Measurements from ENCODE around the gene NOTUM. TPM values are rescaled to one million over a fixed set of nuclear protein-coding genes. Genes with fewer than 3 reads are reported as not detected.

Gene NOTUM
- total and polyA plus RNA-seq, 8 donors: 0.37 to 3.8 (median 0.58) TPM; not detected in 3

- Histone ChIP-seq H3K27me3 (no peaks in the 10 kb centered on the region), H3K4me1 (peaks cover 20 to 53% (median 53%) of the 10 kb centered on the region in 4 donors), H3K4me3 (peak overlapping the region in 1 of 4 donors; percentile 3), H3K9me3 (no peaks in the 10 kb centered on the region), H3K36me3 (peaks cover 0 to 51% (median 21%) of the 10 kb centered on the region in 4 donors), H3K27ac (peak overlapping the region in 3 of 5 donors; percentile 7 to 59 (median 16))
- intact Hi-C loops (cut with DNase I; ENCODE audit: low total_unique reads): no loop called here
- peak; percentile 69 to 72 for DNase-seq
- 40 to 69% (median 52%) methylated on average over 26 to 39 of the region's 39 CpGs for WGBS, 5 donors
- TF ChIP-seq CTCF (IDR thresholded peaks at IDR 0.05): no peak
- no peak for TF ChIP-seq EP300 (IDR thresholded peaks at IDR 0.05)
- TF ChIP-seq POLR2A (IDR thresholded peaks at IDR 0.05): no peak
- TF ChIP-seq POLR2AphosphoS5 (IDR thresholded peaks at IDR 0.05): no peak
Observed at GRCh38 chr17:81994593-81995462, 33.8 kb upstream of the NOTUM start.

DNA sequence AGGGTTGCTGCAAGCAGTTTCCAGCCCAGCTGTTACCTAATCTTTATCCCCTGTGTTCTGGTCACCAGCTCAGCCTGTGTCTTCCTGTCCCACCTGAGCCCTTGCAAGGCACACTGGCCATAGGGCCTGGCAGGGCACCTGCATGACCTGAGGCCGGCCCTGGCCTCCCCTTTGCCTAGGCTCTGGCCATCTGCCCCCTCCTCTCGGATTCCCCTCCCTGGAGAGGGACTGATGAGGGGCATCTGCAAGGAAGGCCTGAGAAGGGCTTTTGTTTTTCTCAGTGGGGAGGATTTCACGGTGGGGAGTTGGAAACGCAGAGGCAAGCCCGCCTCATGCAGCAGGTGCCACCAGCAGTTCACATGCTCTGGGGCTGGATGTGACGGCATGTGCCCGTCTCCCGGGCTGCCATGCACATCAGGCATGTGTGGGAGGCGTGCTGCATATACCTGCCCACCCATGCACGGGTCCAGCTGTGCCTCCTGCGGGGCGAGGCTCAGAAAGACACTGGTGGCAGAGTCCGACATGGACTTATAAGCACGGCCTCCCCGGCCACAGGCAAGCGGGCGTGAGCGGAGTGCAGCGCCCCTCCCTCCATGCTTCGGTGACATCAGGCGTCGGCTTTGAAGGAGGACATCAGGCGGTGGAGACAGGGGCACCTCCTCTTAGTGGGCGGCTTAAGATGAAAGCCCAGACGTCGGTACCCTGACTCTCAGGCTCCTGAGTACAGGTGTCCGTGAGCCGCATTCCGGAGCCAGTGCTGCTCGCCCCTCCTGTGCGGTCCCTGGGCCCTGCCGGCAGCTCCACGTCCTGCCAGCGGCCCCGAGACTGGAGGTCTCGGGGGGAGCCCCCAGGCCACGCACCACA, 33.0 kb upstream of the NOTUM start:
- H3K27ac ChIP-seq: peak overlapping the region in 2 of 5 donors; percentile 16 to 59
- 91 to 94% (median 92%) methylated on average over 24 to 37 of the region's 37 CpGs for WGBS, 5 donors
- intact Hi-C loops (cut with DNase I; ENCODE audit: low total_unique reads): no loop called here

GRCh38 chr17:81992306-81993102, 31.5 kb upstream of the NOTUM start:
- Histone ChIP-seq H3K4me1 (peaks cover 20 to 53% (median 51%) of the 10 kb centered on the region in 4 donors), H3K27ac (peak overlapping the region; percentile 61 to 77 (median 76)), H3K4me3 (peak overlapping the region in 3 of 4 donors; percentile 17 to 28 (median 22)), H3K36me3 (peaks cover 0 to 57% (median 32%) of the 10 kb centered on the region in 4 donors), H3K27me3 (no peaks in the 10 kb centered on the region), H3K9me3 (no peaks in the 10 kb centered on the region)
- DNase-seq: no peak
- intact Hi-C loops (cut with DNase I; ENCODE audit: low total_unique reads): no loop called here
- WGBS, 5 donors: 61 to 73% (median 65%) methylated on average over 18 to 31 of the region's 31 CpGs
- no peak for TF ChIP-seq POLR2AphosphoS5 (IDR thresholded peaks at IDR 0.05)
- no peak for TF ChIP-seq EP300 (IDR thresholded peaks at IDR 0.05)
- TF ChIP-seq CTCF (IDR thresholded peaks at IDR 0.05): no peak

More for the DNA sequence above, 33.0 kb upstream of the NOTUM start:
- no peaks in the 10 kb centered on the region for H3K9me3 ChIP-seq
- H3K36me3 ChIP-seq: peaks cover 0 to 52% (median 25%) of the 10 kb centered on the region in 4 donors
- TF ChIP-seq POLR2AphosphoS5 (IDR thresholded peaks at IDR 0.05) (no peak), EP300 (IDR thresholded peaks at IDR 0.05) (no peak), CTCF (IDR thresholded peaks at IDR 0.05) (no peak), POLR2A (IDR thresholded peaks at IDR 0.05) (no peak)
- peaks cover 20 to 53% (median 51%) of the 10 kb centered on the region in 4 donors for H3K4me1 ChIP-seq
- DNase-seq: no peak
- no peaks in the 10 kb centered on the region for H3K27me3 ChIP-seq
- H3K4me3 ChIP-seq: peak overlapping the region in 1 of 4 donors; percentile 3
